GM19025 (cell line): ENCODE measurements around the gene CHRD.
"Not testable (repeated sequence)": the region's sequence is repeated elsewhere in the genome, so short reads cannot be mapped to it uniquely, and the experiment has no call there.

Experiments used
- ATAC-seq: cut with Tn5 transposase; IDR thresholded peaks from one replicate; pipeline ENCODE4 v1.9.1; 2021; ENCODE audit warnings: mild to moderate bottlenecking, low read depth, moderate library complexity; ENCODE audit not compliant: unreplicated experiment

Gene CHRD

GRCh38 chr3:184379358-184380184 lies at the start of gene CHRD:
TSS of gene CHRD (plus strand) at chr3:184380054. CDS start at chr3:184380319, 265 bp downstream.
- ATAC-seq, result no peak

GRCh38 chr3:184332370-184333090 lies 47.3 kb upstream of the CHRD start:
- no peak for ATAC-seq

GRCh38 chr3:184333190-184333589 lies 46.7 kb upstream of the CHRD start:
- ATAC-seq, result no peak

- no peak for ATAC-seq
Observed at GRCh38 chr3:184333700-184334099, 46.2 kb upstream of the CHRD start.

GRCh38 chr3:184334470-184335158 lies 45.2 kb upstream of the CHRD start:
- no peak for ATAC-seq

GRCh38 chr3:184335291-184335660 lies 44.6 kb upstream of the CHRD start:
- ATAC-seq, result no peak

- peak; percentile 81 for ATAC-seq
Observed at GRCh38 chr3:184335661-184336546, 44.0 kb upstream of the CHRD start.

GRCh38 chr3:184336547-184337398 lies 43.1 kb upstream of the CHRD start:
- ATAC-seq, result no peak

- no peak for ATAC-seq
Observed at GRCh38 chr3:184337399-184337714, 42.5 kb upstream of the CHRD start, which contains the start of gene FAM131A. TSS of gene FAM131A (plus strand) at chr3:184337600. CDS start at chr3:184337631, 31 bp downstream.

- ATAC-seq, result no peak
Observed at GRCh38 chr3:184337981-184338380, 41.9 kb upstream of the CHRD start.

- ATAC-seq, result no peak
Observed at GRCh38 chr3:184338511-184338945, 41.3 kb upstream of the CHRD start.

GRCh38 chr3:184339001-184339400 lies 40.9 kb upstream of the CHRD start:
- ATAC-seq, result no peak

- ATAC-seq, result not testable (repeated sequence)
Observed at GRCh38 chr3:184339451-184340135, 40.3 kb upstream of the CHRD start.

- no peak for ATAC-seq
Observed at GRCh38 chr3:184341925-184342324, 37.9 kb upstream of the CHRD start.

- ATAC-seq, result no peak
Observed at GRCh38 chr3:184343200-184343876, 36.5 kb upstream of the CHRD start.

GRCh38 chr3:184344579-184345316 lies 35.1 kb upstream of the CHRD start:
- no peak for ATAC-seq

- no peak for ATAC-seq
Observed at GRCh38 chr3:184345317-184346144, 34.3 kb upstream of the CHRD start.
